Chondrocyte (in vitro differentiated cells): ENCODE results near the gene SCNN1B. TPM values are rescaled to one million over a fixed set of nuclear protein-coding genes. Genes with fewer than 3 reads are reported as not detected.

Experiments used
- DNase-seq: peaks from one replicate; pipeline ENCODE4 v3.0.0; 2021; ENCODE audit warnings: mixed read lengths, low spot score
- H3K27ac Mint-ChIP-seq: one replicate; pipeline ENCODE4 v1.8.0; 2021; ENCODE audit warnings: mild to moderate bottlenecking, moderate library complexity, mixed read lengths; ENCODE audit not compliant: unreplicated experiment
- H3K27me3 Mint-ChIP-seq: 2 replicates; pipeline ENCODE4 v1.8.0; 2021; ENCODE audit warnings: low read depth, mixed read lengths
- H3K36me3 Mint-ChIP-seq: 2 replicates; pipeline ENCODE4 v1.8.0; 2021; ENCODE audit warnings: low read depth, mixed read lengths
- H3K4me1 Mint-ChIP-seq: 2 replicates; pipeline ENCODE4 v1.8.0; 2021; ENCODE audit warnings: low read depth, mild to moderate bottlenecking, mixed read lengths
- H3K4me3 Mint-ChIP-seq: one replicate; pipeline ENCODE4 v1.8.0; 2021; ENCODE audit warnings: mild to moderate bottlenecking, moderate library complexity, mixed read lengths; ENCODE audit not compliant: unreplicated experiment
- H3K9me3 Mint-ChIP-seq: 2 replicates; pipeline ENCODE4 v1.8.0; 2021; ENCODE audit warnings: low read depth, mixed read lengths
- CTCF ChIP-seq: fragments of 200-600 bp; sonication (generic); IDR thresholded peaks from 2 replicates; pipeline ENCODE4 v1.5.0; 2021; ENCODE audit warnings: antibody characterized with exemption, mild to moderate bottlenecking, moderate library complexity
- total RNA-seq: library from RNA; stranded (reverse); gene quantifications from 3 replicates; pipeline ENCODE4 v1.2.1, GENCODE V29; 2021

The SCNN1B gene
- total RNA-seq, 1 donor from 2014 or later = not detected

DNA sequence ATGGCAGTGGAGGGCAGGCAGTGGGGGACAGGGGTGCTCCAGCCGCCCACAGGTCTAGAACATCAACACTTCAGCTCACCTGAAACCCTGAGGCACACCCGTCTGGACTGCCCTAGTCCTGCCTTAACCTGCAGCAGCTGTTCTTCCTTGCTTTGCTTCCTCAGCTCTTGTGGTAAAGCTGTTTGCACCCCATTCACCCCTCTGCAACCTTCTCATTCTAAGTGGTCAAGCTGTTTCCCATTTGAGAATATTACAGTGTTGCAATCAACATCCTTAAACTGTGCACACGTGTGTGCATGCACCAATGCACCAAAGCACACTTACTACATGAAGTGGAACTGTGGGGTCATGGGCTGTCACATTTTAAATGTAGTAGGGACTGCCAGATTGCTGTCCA is 32.4 kb downstream of the SCNN1B start:
- no peaks in the 10 kb centered on the region for H3K4me1 Mint-ChIP-seq

GRCh38 chr16:23334950-23335349 is 32.8 kb downstream of the SCNN1B start:
- no peak for TF ChIP-seq CTCF
- Mint-ChIP-seq H3K27me3 (peaks cover 10% of the 10 kb centered on the region), H3K9me3 (peaks cover 8% of the 10 kb centered on the region), H3K36me3 (no peaks in the 10 kb centered on the region), H3K27ac (no peak overlapping the region), H3K4me3 (no peak overlapping the region), H3K4me1 (no peaks in the 10 kb centered on the region)
- DNase-seq = no peak

More for the DNA sequence above, 32.4 kb downstream of the SCNN1B start:
- Mint-ChIP-seq H3K27me3 (peaks cover 10% of the 10 kb centered on the region), H3K4me3 (no peak overlapping the region), H3K9me3 (peaks cover 8% of the 10 kb centered on the region), H3K36me3 (no peaks in the 10 kb centered on the region), H3K27ac (no peak overlapping the region)
- DNase-seq = peak; percentile 15
- TF ChIP-seq CTCF = no peak

DNA sequence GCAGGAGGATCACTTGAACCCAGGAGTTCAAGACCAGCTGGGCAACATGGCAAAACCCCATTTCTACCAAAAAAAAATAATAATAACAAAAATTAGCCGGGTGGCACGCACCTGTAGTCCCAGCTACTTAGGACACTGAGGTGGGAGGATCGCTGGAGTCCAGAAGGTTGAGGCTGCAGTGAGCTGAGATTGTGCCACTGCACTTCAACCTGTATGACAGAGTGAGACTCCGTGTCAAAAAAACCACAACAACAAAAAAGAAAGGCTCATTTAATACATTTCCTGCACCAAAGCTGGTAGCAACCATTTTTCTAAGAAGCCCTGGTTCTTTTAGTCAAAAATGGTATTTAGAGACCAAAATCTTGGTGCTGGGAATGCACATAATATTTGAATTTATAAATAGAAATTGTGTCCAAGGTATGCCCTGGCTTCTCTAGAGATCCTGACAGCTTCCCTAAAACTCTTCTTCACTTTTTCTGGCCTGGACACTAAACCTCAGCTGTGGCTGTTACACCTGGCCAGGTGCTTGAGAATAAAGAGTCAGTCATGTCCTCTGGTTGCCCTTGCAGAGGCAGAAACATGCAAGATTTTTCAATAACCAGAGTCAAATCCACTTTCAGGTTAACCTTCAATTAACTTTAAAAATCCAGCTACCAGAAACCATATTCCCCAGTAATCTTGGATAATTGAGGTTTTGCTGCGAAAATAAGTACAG is 35.9 kb downstream of the SCNN1B start:
- Mint-ChIP-seq H3K36me3 (no peaks in the 10 kb centered on the region), H3K4me1 (no peaks in the 10 kb centered on the region), H3K27me3 (peaks cover 27% of the 10 kb centered on the region), H3K9me3 (peaks cover 8% of the 10 kb centered on the region), H3K27ac (no peak overlapping the region), H3K4me3 (no peak overlapping the region)
- TF ChIP-seq CTCF = no peak
- peak; percentile 4 for DNase-seq

DNA sequence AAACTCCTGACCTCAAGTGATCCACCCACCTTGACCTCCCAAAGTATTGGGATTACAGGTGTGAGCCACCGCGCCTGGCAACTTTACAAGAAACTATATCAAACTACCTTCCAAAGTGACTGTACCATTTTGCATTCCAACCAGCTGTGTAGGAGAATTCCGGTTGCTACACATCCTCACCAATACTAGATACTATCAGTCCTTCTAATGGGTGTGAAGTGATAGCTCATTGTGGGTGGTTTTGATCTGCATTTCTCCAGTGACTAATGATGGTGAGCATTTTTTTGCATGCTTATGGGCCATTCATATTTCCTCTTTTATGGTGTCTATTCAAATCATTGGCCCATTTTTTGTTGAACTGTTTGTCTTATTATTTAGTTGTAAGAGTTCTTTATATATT is 37.7 kb downstream of the SCNN1B start:
- TF ChIP-seq CTCF = no peak
- Mint-ChIP-seq H3K36me3 (no peaks in the 10 kb centered on the region), H3K4me3 (no peak overlapping the region), H3K9me3 (peaks cover 8% of the 10 kb centered on the region), H3K27ac (no peak overlapping the region), H3K27me3 (peaks cover 27% of the 10 kb centered on the region), H3K4me1 (no peaks in the 10 kb centered on the region)
- no peak for DNase-seq

DNA sequence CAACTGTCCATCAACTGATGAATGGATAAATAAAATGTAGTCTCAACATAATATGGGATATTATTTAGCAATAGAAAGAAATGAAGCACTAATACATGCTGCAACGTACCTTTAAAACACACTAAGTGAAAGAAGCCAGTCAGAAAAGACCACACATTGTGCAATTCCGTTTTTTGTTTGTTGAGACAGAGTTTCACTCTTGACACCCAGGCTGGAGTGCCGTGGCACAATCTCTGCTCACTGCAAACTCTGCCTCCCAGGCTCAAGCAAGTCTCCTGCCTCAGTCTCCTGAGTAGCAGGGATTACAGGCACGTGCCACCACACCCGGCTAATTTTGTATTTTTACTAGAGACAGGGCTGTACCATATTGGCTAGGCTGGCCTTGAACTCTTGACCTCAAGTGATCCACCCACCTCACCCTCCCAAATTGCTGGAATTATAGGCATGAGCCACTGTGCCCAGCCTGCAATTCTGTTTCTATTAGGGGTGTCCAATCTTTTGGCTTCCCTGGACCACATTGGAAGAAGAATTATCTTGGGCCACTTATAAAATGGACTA is 40.1 kb downstream of the SCNN1B start:
- no peak for DNase-seq
- TF ChIP-seq CTCF = no peak
- H3K27me3 Mint-ChIP-seq = peaks cover 30% of the 10 kb centered on the region
- peaks cover 8% of the 10 kb centered on the region for H3K9me3 Mint-ChIP-seq
- no peak overlapping the region for H3K27ac Mint-ChIP-seq
- no peak overlapping the region for H3K4me3 Mint-ChIP-seq
- no peaks in the 10 kb centered on the region for H3K4me1 Mint-ChIP-seq
- no peaks in the 10 kb centered on the region for H3K36me3 Mint-ChIP-seq
